PC-3 (cell line): ENCODE data around the gene SLC13A4. TPM values are rescaled to one million over a fixed set of nuclear protein-coding genes. Genes with fewer than 3 reads are reported as not detected.

ENCODE experiments used
- ATAC-seq: fragments of 200-7000 bp; cut with Tn5 transposase; 2 replicates; pipeline ENCODE4 v1.9.1; 2020; ENCODE audit warnings: mild to moderate bottlenecking, moderate library complexity
- BruUV-seq: library from RNA; stranded (reverse); fragments of 400-500 nt; replicated peaks from 2 replicates; lab custom pipeline; 2021; lab: Mats Ljungman, UMichigan
- CTCF ChIA-PET: fragments of 300-600 bp; sonication (Branson Sonifier 250); formaldehyde crosslinking; loops from one replicate; lab custom pipeline; 2022; ENCODE audit warnings: antibody characterized with exemption; lab: Charles Lee
- POLR2A ChIA-PET: fragments of 300-600 bp; sonication (Branson Sonifier 250); formaldehyde crosslinking; loops from one replicate; lab custom pipeline; 2022; ENCODE audit warnings: antibody characterized with exemption; ENCODE audit not compliant: unreplicated experiment; lab: Charles Lee
- DNase-seq: peaks from one replicate; pipeline ENCODE4 v3.0.0-alpha.2; 2015
- H2AFZ ChIP-seq: fragments of 300-600 bp; sonication (generic); 2 replicates; pipeline ENCODE4 v1.6.0; 2016; ENCODE audit warnings: antibody characterized with exemption, low read length
- H3F3A ChIP-seq: fragments of 300-600 bp; sonication (generic); one replicate; pipeline ENCODE4 v1.6.0; 2017; ENCODE audit warnings: antibody characterized with exemption, low read length, control low read depth, mild to moderate bottlenecking; ENCODE audit not compliant: unreplicated experiment
- H3K27ac ChIP-seq: fragments of 300-600 bp; sonication (generic); 2 replicates; pipeline ENCODE4 v1.5.1; 2016; ENCODE audit warnings: mild to moderate bottlenecking, low read length
- H3K27me3 ChIP-seq: fragments of 300-600 bp; sonication (generic); 2 replicates; pipeline ENCODE4 v1.6.1; 2016; ENCODE audit warnings: low read length, mixed read lengths
- H3K36me3 ChIP-seq: fragments of 300-600 bp; sonication (generic); 2 replicates; pipeline ENCODE4 v1.6.1; 2016; ENCODE audit warnings: low read depth, mixed run types, low read length, mixed read lengths
- H3K4me1 ChIP-seq: fragments of 300-600 bp; sonication (generic); 2 replicates; pipeline ENCODE4 v1.5.1; 2016; ENCODE audit warnings: low read length; ENCODE audit not compliant: insufficient read depth
- H3K4me2 ChIP-seq: fragments of 300-600 bp; sonication (generic); 2 replicates; pipeline ENCODE4 v1.6.0; 2016; ENCODE audit warnings: low read length
- H3K4me3 ChIP-seq: fragments of 300-600 bp; sonication (generic); 2 replicates; pipeline ENCODE4 v1.5.1; 2016; ENCODE audit warnings: mild to moderate bottlenecking, low read length, mixed read lengths
- H3K79me2 ChIP-seq: fragments of 300-600 bp; sonication (generic); 2 replicates; pipeline ENCODE4 v1.6.1; 2017; ENCODE audit warnings: low read length, mixed read lengths
- H3K9ac ChIP-seq: fragments of 300-600 bp; sonication (generic); 2 replicates; pipeline ENCODE4 v1.6.0; 2016; ENCODE audit warnings: mild to moderate bottlenecking, low read length
- H3K9me2 ChIP-seq: fragments of 300-600 bp; sonication (generic); replicated peaks from 2 replicates; pipeline ENCODE4 v1.6.1; 2016; ENCODE audit warnings: mixed run types, low read length, mixed read lengths
- H3K9me3 ChIP-seq: fragments of 300-600 bp; sonication (generic); 2 replicates; pipeline ENCODE4 v1.6.1; 2016; ENCODE audit warnings: low read length, mixed read lengths
- H4K20me1 ChIP-seq: fragments of 300-600 bp; sonication (generic); 2 replicates; pipeline ENCODE4 v1.6.1; 2016; ENCODE audit warnings: low read length, mixed read lengths
- EZH2 ChIP-seq: fragments of 300-600 bp; sonication (generic); IDR thresholded peaks from one replicate; pipeline ENCODE4 v1.6.1; 2017; ENCODE audit warnings: antibody characterized with exemption, mild to moderate bottlenecking, low read length; ENCODE audit not compliant: unreplicated experiment
- EZH2phosphoT487 ChIP-seq: fragments of 300-600 bp; sonication (generic); IDR thresholded peaks from 2 replicates; pipeline ENCODE4 v1.6.1; 2018; ENCODE audit warnings: mild to moderate bottlenecking, antibody characterized with exemption, low read length, borderline replicate concordance
- intact Hi-C: fragments of 100-400 bp; cut with micrococcal nuclease; formaldehyde crosslinking; loops from 2 replicates; pipeline ENCODE4 v1.9.0; 2023
- total RNA-seq: library from RNA; depleted of rRNA; stranded (reverse); fragments of >200 nt; gene quantifications from 2 replicates; pipeline ENCODE4 v1.2.3, GENCODE V29; 2014
- TF ChIP-seq, protein P1 (sequence below): fragments of 300-600 bp; sonication (generic); conservative IDR thresholded peaks from 2 replicates; pipeline ENCODE4 v1.5.1; 2017; ENCODE audit warnings: antibody characterized with exemption, low read depth, mild to moderate bottlenecking, low read length

The SLC13A4 gene
- total RNA-seq, 1 experiment from 2014 or later: not detected

DNA sequence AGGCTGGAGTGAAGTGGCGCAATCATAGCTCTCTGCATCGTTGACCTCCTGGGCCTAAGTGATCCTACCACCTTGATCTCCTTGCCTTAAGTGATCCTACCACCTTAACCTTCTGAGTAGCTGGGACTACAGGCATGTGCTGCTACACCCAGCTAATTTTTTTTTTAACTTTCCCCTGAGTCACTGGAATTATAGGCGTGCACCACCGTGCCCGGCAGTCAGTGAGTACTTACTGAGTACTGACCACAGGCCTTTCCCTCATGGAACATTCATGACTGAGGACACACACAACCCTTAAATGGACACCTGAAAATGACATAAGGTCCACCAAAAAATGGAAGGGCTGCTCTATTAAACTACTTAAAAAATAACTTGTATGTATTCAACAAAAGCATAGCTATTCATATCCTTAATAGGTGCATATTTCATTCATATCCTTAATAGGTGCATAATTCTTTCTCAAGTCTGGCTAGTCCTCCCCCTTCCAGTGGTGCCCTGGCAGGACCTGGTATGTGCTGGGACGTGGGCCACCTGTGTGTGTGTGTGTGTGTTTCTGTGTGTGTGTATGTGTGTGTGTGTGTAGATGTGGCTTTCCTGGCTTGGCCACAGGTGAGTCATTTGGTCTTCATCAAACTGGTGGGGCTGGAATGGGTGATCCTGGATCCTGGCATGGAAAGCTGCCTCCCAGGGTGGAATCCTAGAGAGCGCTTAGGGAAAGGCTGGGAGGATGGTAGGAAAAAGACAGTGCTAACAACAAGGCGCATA lies 17.1 kb upstream of the SLC13A4 start:
- H3K27ac ChIP-seq: peak overlapping the region; percentile 99
- intact Hi-C loops: loop anchor here (2.0 kb wide), 2 partner anchors 52 to 72 kb away; no protein-coding TSS in a partner anchor
- POLR2A ChIA-PET: interaction anchor here (0.6 kb wide), 1 partner anchor 64 kb away, joined by 14 read pairs; no protein-coding TSS in a partner anchor

DNA sequence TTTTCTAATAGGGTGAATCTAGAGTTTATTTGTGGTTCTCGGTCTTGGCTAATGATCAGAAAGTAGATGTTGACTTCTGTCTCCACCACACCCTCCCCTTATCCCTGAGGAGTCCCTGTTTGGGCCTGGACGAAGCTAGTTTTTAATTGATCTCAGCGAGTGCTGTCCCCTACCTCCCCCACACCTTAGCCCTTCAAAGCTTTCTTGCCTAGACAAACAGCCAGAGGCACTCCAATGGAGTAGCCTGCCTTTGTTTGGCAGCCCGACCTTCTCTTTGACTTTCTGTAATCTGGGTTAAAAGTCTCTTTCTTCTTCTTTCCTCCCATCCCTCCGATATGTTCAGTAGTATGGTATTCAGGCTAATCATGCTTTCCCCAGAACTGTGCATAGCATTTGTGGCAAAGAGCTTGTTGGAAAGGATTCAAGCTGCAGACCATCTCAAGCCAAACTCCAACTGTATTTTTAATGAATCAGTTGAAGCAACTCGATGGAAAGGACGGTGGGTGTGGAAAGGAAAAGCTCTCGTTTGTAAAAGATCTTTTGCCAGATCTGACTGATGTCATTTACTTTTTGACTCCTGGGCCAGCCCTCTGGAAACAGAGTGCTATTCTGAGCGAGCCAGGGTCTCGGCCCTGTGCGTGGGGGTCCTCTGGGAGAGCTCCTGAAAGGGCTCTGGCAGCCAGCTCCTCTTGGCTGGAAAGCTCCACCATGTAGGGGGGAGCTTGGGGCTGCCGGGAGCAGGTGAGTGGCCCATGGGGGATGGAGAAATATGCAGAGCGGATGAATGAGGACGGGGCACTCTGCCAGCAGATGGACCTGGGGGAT lies 16.1 kb upstream of the SLC13A4 start:
- intact Hi-C loops: loop anchor here (2.0 kb wide), 2 partner anchors 53 to 71 kb away; no protein-coding TSS in a partner anchor

More for the DNA sequence above, 17.1 kb upstream of the SLC13A4 start:
- Histone ChIP-seq H2AFZ (0 out of 2 replicates have a peak overlapping the region, but pooled peaks have one; percentile 9), H3K9me2 (no peaks in the 10 kb centered on the region), H3K4me2 (peak overlapping the region; percentile 77), H3F3A (no peaks in the 10 kb centered on the region), H3K36me3 (no peaks in the 10 kb centered on the region), H3K9me3 (no peaks in the 10 kb centered on the region), H3K4me1 (peaks cover 29% of the 10 kb centered on the region), H4K20me1 (no peaks in the 10 kb centered on the region), H3K79me2 (no peaks in the 10 kb centered on the region), H3K4me3 (peak overlapping the region; percentile 48), H3K27me3 (no peaks in the 10 kb centered on the region), H3K9ac (peak overlapping the region; percentile 83)
- BruUV-seq: TSS peak; percentile 60
- ATAC-seq (peak; percentile 71), DNase-seq (peak; percentile 87)
- TF ChIP-seq EZH2phosphoT487 (no peak), EZH2 (no peak)
- TF ChIP-seq, protein P1, sequence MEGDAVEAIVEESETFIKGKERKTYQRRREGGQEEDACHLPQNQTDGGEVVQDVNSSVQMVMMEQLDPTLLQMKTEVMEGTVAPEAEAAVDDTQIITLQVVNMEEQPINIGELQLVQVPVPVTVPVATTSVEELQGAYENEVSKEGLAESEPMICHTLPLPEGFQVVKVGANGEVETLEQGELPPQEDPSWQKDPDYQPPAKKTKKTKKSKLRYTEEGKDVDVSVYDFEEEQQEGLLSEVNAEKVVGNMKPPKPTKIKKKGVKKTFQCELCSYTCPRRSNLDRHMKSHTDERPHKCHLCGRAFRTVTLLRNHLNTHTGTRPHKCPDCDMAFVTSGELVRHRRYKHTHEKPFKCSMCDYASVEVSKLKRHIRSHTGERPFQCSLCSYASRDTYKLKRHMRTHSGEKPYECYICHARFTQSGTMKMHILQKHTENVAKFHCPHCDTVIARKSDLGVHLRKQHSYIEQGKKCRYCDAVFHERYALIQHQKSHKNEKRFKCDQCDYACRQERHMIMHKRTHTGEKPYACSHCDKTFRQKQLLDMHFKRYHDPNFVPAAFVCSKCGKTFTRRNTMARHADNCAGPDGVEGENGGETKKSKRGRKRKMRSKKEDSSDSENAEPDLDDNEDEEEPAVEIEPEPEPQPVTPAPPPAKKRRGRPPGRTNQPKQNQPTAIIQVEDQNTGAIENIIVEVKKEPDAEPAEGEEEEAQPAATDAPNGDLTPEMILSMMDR: no peak
- CTCF ChIA-PET: no interaction called here

More for the DNA sequence above, 16.1 kb upstream of the SLC13A4 start:
- H3K27ac ChIP-seq: peak overlapping the region; percentile 99
- H3K4me1 ChIP-seq: peaks cover 29% of the 10 kb centered on the region
- ATAC-seq (no peak), DNase-seq (no peak)
- no peaks in the 10 kb centered on the region for H3K79me2 ChIP-seq
- H3K9me2 ChIP-seq: no peaks in the 10 kb centered on the region
- ChIA-PET CTCF (no interaction called here), POLR2A (interaction anchor here (0.6 kb wide), 1 partner anchor 65 kb away, joined by 14 read pairs; no protein-coding TSS in a partner anchor)
- H4K20me1 ChIP-seq: no peaks in the 10 kb centered on the region
- H3K9me3 ChIP-seq: no peaks in the 10 kb centered on the region
- H3K4me3 ChIP-seq: no peak overlapping the region
- H3K4me2 ChIP-seq: 0 out of 2 replicates have a peak overlapping the region, but pooled peaks have one; percentile 77
- no TSS peak for BruUV-seq
- no peaks in the 10 kb centered on the region for H3K27me3 ChIP-seq
- H3K9ac ChIP-seq: peak overlapping the region; percentile 83; the same call in 1 of the 2 replicates
- H2AFZ ChIP-seq: no peak overlapping the region
- TF ChIP-seq EZH2phosphoT487 (no peak), EZH2 (no peak)
- TF ChIP-seq, protein P1: no peak
- no peaks in the 10 kb centered on the region for H3K36me3 ChIP-seq
- H3F3A ChIP-seq: no peaks in the 10 kb centered on the region
